Activated T-cell treated with anti-CD3 and anti-CD28 coated beads for 1 hour (primary cell): ENCODE data around the gene ANKRD40CL.

Experiments used
- DNase-seq: peaks from one replicate; pipeline ENCODE4 v3.0.0-alpha.2; 2020; ENCODE audit warnings: low read depth

Gene ANKRD40CL

GRCh38 chr17:50787106-50787505 is 19.8 kb upstream of the ANKRD40CL start:
- DNase-seq: no peak

- no peak for DNase-seq
Observed at GRCh38 chr17:50785946-50786570, 18.7 kb upstream of the ANKRD40CL start.

- no peak for DNase-seq
Observed at GRCh38 chr17:50785126-50785525, 17.8 kb upstream of the ANKRD40CL start.

GRCh38 chr17:50783905-50784304 is 16.6 kb upstream of the ANKRD40CL start:
- DNase-seq: no peak

- peak; percentile 68 for DNase-seq
Observed at GRCh38 chr17:50783193-50783660, 15.9 kb upstream of the ANKRD40CL start.

GRCh38 chr17:50781167-50781566 is 13.8 kb upstream of the ANKRD40CL start:
- no peak for DNase-seq

GRCh38 chr17:50779747-50780353 is 12.5 kb upstream of the ANKRD40CL start:
- no peak for DNase-seq

GRCh38 chr17:50778988-50779387 is 11.7 kb upstream of the ANKRD40CL start:
- no peak for DNase-seq

GRCh38 chr17:50778471-50778870 is 11.2 kb upstream of the ANKRD40CL start:
- no peak for DNase-seq

- no peak for DNase-seq
Observed at GRCh38 chr17:50775926-50776325, 8.6 kb upstream of the ANKRD40CL start.

GRCh38 chr17:50774225-50774803 is 7.0 kb upstream of the ANKRD40CL start:
- no peak for DNase-seq

GRCh38 chr17:50771991-50772785 is 4.9 kb upstream of the ANKRD40CL start:
- no peak for DNase-seq

GRCh38 chr17:50770346-50770745 is 3.0 kb upstream of the ANKRD40CL start:
- DNase-seq: no peak

GRCh38 chr17:50769884-50770283 is 2.6 kb upstream of the ANKRD40CL start:
- no peak for DNase-seq

- no peak for DNase-seq
Observed at GRCh38 chr17:50768346-50768761, 1.0 kb upstream of the ANKRD40CL start.

GRCh38 chr17:50767030-50767429 is 288 bp downstream of the ANKRD40CL start:
- DNase-seq: no peak

- DNase-seq: no peak
Observed at GRCh38 chr17:50766222-50767023, 895 bp downstream of the ANKRD40CL start.

- DNase-seq: no peak
Observed at GRCh38 chr17:50765454-50766221, 1.7 kb downstream of the ANKRD40CL start.

- DNase-seq: no peak
Observed at GRCh38 chr17:50764734-50765149, 2.6 kb downstream of the ANKRD40CL start.

GRCh38 chr17:50763716-50764475 is 3.4 kb downstream of the ANKRD40CL start:
- DNase-seq: no peak
